Hematopoietic multipotent progenitor cell treated with erythropoietin and hydrocortisone succinate and interleukin-3 and kit ligand, for 15 days (in vitro differentiated cells): ENCODE data around the gene SHC4.

Experiments
- DNase-seq: peaks from one replicate; pipeline ENCODE4 v3.0.0-alpha.2; 2015; ENCODE audit warnings: low spot score

SHC4 gene

DNA sequence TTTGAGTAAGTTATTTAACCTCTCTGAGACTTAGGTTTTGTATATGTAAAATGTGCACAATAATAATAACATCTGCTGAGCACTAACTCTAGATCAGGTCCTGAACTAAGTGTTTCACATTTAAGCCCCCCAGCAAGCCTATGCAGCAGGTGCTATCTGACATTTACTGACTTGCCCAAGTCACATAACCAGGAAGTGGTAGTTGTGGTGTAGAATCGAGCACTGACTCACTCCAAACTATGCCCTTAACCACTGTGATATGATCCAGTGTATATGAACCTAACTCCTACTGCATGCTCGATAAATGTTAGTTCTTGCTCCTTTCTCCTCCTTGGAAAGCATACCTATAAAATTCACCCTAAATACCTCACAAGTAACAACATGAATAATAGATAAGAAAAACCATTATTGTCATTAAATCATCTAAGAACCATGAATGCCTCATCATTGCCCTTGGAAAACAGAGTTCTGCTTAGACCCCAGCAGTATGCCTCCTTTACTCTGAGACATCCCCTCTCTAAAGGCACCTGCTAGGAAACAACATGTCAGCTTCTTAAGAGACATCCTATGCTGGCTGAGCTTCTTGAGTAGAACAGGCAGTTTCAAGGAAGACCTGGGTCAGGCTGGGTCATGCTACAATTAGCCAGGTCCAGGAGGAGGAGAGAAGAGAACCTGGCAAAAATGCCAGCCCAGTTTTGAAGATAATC lies 3.0 kb upstream of the SHC4 start:
- no peak for DNase-seq

DNA sequence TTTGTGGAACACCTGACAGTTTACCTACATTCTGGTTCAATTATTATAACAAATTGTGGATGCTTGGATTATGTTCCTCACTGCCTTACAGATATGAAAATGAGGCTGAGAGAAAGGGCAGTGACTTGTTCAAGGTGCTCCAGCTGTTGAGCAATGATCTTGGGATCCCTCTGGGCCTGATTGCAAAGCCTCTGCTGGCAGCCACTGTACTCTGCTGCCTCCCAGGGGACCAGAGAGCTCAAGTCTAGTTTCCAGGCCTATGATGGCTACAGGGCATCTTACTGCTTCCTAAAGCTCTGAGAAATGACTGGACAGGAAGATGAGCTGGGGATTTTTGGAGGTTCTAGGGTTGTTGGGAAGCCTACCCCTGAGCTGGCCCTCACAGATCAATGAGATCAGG lies 2.3 kb upstream of the SHC4 start:
- DNase-seq: no peak

DNA sequence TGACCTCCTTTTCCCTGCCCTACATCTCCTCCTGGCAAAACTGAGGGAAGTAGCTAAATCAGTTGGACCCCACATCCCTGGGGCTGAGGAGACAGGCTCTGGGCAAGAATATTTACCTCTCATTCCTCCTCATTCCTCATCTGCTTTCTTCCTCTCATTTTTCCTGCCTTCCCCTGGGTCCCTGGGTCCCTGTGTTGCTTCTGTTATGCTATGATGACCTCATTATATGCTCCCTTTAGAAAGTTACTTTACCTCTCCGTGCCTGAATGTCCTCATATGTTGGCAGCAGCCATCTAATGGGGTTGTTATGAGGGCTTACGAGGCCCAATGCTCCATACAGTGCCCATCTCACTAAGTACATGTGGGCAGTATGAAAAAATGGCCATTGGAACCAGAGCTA lies 1.2 kb upstream of the SHC4 start:
- DNase-seq: no peak

DNA sequence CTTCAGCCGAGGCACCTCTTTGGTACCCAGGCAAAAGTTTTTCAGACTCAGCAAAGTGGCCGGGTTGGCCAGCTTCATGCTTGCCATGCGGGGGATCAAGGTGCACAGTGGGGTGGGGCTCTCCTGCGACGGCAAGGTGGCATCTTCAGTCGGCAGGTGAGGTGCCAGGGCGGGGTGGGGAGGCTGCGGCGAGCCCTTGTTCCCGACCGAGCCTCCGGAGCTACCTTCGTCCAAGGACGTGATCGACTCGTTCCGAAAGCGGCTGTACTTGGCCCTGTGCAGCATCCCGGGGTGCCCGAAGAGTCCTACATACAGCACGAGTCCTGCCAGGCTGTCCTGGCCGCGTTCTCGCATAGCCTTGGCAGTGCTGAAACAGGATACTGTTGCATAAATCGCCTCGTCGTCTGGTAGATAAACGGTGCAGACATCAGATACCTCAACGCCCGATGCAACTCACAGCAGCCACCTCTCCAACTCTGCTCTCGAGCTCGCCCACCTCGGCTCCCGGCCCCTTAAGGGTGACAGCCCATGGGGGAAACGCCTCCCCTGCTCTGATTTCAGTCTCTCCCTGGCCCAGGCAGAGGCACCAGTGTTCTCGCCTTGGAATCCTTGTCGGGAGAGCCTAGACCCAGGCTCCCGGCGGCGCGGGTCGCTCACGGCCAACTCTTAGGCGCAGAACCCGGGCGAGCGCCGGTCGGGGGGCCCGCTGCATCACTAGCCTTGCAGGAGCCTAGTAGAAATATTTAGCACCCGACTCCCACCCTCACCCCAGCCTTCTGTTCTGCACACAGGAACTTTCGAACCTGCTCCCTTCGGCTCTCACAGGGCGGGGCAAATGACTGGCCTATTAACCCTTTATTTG lies 826 bp downstream of the SHC4 start:
- DNase-seq: no peak

DNA sequence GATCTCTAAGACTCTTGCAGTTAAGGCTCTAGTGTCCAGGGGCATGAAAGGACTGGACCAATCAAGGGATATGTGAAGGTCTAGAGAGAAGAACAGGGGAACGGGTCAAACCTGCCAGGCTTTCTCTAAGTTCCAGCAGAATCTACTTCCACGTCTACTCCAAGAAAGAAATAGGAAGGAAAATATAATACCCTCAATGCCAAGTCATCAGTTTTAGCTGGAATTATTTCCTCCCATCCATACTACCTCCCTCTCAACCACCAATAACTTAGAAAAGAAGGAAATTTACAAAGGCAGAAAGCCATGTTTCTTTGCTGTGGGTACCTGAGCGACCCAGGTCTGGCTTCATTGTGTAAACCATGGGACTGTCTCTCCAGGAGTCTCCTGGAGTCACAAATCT lies 7.8 kb downstream of the SHC4 start:
- no peak for DNase-seq

DNA sequence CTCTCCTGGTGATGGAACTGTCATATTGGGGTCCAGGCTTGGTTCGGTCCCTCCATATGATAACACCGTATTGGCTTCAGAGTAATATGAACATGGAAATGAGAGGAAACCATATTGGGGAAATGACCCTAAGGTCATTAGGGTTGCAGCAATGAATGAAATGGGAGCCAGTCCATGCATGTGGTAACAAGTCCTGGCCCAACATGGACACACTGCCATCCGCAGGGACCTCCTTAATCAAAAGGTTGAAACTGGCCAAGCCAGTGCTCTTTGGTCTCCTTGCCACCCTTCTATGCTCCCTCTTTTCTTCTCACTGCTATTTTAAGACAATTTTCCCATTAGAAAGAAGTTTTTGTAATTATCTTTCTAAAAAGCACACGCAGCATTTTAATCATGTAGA lies 8.3 kb downstream of the SHC4 start:
- no peak for DNase-seq

DNA sequence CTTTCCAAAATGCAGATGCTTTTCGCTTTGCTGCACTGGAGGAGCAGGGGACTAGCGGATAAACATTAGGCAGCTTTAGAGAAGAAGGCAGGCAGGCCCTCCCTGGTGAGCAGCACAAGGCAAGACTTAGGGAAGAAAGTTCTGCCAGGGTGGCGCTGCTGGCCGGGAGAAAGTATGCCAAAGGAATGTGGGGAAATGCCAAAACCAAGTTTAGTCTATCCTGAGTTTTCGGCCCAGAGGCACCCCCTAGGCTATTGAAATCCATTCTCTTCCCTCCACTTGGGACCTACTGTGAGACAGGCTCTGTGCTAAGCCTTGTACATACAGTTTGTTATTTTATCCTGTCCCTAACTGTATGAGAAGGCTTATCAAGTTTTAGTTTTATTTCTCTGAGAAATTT lies 9.2 kb downstream of the SHC4 start:
- no peak for DNase-seq

DNA sequence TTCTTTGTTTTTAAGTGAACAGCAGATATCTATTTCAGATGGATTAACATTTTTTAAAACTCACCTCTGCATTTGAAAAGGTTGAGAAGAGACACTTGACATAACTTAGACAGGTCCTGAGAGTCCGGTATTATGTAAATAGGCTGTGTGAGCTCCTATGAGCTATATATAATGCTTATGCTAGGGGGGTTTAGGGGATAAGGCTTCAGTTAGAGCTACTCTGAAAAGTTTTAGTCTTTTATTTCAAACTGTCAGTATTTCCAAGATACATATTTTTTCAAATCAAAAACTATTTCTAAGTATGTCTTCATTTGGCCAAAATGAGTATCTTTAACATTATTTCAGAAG lies 16.9 kb downstream of the SHC4 start:
- no peak for DNase-seq

DNA sequence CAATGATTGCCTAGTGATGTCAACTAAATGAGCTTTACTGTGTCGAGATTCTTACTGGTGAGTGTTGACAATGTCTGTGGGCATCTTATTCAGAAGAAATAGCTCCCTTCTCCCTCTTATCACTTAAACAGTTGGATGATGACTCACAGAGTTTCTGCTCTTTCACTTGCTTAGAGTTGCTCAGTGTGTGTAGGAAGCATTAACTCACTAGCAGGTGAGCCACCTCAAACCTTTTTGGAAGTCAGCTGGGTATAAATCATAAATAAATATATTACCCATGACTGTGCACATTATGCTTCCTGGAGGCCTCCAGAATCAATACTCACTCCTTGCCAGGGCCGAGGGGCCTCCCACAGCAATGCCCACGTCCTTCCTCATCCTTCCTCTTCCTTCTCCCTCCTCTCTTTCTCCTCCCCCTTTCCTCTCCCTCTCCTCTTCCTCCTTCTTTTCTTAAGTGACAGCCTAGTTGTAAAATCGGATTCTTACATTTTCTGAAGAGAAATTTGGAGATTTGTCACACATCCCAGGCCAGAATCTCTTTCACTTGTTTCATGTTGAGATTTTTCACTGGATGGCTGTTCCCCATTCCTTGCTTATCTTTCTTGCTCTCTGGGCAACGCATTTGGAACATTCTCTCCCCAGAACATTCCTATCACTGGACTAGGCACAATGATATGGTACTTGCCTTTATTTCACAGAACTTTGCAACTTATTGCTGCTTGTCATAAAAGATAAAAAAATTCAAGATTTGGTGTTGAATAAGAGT lies 17.5 kb downstream of the SHC4 start:
- no peak for DNase-seq

DNA sequence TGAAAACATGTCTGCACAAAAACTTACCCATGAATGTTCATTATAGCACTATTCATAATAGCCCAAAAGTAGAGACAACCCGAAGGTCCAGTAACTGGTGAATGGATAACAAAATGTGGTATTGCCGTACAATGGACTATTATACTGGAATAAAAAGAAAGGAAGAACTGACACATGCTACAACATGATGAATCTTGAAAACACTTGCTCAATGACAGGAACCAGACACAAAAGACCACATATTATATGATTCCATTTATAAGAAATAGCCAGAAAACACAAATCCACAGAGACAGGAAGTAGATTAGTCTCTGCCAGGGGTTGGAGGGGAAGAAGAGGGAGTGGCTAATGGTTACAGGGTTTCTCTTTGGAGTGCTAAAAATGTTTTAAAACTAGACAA lies 18.3 kb downstream of the SHC4 start:
- no peak for DNase-seq

DNA sequence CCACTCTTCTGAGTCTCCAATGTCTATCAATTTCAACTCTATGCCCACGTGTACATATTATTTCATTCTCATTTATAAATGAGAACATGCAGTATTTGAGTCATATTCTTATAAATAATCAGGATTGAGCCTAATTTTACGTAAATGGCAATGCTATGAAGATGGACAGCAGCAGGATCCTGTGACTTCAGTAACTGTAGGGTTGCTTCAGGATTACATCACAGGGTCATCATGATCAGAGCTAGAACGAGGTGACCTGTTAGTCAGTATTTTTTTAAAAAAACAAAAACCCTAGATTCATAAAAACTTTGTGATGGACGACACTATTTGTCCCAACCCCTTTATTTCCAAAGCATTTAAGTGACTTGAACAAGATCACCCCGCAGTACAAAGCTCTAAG lies 21.8 kb downstream of the SHC4 start:
- no peak for DNase-seq

DNA sequence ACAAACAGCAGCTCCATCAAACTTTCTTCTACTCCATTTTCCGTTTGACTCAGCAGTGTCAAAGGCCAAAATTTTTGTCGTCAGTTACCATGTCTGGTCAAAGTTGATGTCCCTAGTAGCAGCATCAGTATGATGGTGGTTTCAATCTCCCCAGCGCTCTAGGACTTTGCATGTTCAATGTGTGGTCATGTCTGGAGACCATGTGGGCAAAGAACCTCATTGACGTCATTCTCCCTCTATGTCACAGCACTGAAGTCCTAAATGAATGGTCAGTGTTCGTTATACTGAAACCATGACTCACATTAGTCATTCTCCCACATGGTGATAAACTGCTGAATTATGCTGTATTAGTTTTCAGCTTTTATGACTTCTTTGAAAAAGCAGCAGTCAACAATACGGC lies 23.2 kb downstream of the SHC4 start:
- no peak for DNase-seq

DNA sequence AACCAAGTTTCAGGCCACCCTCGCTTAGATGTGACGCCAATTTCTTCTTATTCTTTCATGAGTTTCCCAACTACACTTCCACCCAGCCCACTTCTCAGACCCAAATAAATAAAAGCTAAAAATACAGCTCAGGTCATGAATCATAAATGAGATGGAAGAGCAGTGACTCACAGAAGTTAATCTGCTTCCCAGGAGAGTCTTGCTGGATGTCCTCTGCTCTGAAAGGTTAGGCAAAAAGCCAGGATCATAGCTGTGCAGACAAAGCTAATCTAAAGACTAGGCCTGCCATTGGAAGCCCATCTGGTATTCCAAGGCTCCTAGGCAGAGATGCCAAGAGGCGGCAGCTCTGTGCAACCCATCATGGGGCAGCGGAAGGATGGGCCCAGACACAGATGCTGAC lies 24.1 kb downstream of the SHC4 start:
- DNase-seq: no peak

DNA sequence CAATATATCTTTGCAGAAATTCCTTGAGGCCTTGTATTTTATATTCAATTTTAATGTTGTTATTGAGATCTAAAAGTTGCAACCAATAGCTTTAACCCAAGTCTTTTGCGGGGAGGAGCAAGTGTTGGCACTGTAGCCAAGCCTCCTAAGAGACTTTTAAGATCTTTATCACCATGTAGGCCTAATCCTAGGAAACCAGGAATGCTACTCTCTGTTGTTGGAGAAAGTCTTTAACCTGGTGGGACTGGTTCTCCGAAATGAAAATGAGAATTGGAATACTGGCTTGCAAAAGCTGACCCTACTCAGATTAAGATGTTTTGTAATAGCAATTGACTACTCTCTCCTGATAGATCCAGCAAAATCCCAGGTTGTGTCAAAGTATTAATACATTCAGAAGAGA lies 25.8 kb downstream of the SHC4 start:
- DNase-seq: no peak

DNA sequence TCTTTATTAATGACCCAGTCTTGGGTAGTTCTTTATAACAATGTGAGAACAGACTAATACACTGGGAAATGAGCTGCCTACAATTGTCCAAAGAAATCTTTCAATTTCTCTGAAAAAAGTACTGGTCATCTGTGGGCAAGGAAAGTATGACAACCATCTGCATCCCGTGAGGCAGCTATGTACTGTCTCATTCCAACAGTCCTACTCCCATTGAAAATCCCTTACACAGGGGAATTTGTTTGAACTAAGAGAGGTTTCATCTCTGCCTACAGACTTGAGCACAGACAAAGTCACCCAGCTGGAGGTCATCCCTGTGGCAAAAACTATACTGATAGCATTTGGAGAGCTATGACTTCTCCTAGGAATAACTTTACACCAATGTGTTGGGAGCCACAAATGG lies 27.1 kb downstream of the SHC4 start:
- DNase-seq: no peak

DNA sequence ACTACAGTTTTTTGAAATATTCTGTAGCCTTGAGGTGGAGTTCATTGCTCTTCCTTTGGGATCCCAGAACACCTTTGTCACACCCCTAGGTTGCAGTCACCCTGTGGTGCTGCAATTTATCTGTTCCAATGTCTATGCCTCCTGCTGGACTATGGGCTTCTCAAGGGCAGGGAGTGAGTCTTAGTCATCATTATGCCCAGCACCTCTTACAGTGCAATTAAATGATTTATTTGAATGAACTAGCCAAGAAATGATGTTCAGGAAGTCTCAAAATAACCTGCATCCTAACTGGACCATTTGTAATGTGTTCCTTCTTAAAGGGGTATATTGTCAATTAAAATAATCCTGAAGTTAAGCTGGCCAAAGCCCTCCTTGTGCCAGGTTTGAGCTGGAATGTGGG lies 28.5 kb downstream of the SHC4 start:
- DNase-seq: no peak

DNA sequence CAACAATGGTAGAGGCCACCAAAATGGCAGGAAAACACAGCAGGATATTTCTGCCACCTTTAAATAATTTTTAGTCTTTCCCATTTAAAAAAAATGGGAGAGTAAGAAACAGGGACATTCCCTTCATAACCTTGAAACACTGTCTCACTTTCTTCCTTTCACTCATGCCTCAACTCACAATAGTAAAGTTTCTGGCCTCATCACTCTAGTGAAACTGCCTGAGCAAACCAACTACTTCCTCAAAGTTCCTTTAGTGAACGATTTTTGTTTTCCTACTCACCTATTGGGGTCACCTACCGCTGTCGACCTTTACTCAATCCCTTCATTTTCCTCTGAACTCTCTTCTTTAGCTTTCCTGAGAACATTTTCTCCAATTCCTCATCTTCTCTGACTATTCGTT lies 33.0 kb downstream of the SHC4 start:
- DNase-seq: no peak

DNA sequence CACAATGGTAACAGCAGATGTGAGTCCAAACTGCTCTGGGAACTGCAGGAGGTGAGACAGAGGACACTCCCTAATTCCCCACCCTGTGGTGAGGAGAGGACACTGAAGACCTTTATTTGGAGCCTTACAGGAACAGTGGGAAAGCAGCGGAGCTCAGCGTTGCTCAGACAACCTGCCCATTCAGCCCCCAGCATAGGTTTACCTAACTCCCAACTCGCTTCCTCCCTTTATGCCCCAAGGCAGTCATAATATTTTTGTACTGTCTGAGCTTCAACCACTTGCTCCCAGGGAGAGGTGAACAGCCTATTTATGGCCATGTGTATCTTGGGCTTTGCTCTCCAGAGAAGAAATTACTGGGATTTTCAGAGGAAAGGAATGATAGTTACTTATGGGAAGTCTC lies 34.1 kb downstream of the SHC4 start:
- no peak for DNase-seq

DNA sequence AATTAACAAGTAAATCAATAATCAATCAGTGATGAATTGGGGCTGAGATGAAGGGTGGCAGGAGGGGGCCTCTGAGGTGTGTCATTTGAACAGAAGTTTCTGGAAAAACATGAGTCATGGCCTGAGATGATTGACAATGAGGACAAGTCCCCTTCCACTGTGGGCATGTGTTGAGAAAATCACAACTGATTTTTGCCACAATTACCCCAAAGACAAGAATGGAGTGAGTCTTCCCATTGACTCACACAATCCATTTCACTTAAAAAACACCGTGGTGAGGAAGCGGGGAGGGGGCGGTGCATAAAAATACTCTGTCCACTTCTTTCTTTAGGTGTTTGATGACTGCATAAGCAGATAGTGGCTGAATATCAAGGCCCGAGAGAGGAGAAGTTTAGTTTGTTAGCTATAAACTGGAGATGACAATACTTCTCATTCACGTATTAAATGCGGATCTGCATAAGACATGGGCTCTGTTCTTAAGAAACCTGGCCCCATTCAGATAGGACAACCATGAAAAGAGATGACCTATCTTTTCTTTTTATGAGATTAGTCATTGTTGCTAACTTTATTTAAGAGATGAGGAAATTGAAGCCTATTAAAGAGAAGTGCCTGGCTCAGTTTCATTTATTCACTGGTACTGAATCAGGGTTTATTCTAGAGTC lies 34.7 kb downstream of the SHC4 start:
- no peak for DNase-seq

DNA sequence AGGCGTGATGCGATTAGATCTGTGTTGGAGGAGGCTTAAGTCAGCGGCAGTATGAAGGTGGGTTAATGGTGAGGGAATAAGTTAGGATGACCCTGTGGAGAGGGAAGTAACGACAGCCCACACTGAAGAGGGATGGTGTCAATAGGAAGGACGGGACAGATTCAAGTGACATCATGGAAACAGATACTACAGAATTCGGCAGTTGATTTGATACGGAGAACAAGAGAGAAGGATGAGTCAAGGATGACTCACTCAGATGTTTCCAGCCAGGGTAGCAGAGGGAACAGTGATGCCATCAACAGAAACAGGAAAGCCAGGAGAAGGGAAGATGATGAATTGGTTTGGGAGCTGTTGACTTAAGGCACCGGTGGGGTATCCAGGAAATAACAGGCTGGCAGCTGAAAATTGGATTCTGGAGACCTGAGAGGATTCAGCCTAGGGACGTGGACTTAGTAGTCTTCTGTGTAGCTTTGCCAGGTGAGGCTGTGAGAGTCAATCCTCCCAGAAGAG lies 38.0 kb downstream of the SHC4 start:
- DNase-seq: no peak

DNA sequence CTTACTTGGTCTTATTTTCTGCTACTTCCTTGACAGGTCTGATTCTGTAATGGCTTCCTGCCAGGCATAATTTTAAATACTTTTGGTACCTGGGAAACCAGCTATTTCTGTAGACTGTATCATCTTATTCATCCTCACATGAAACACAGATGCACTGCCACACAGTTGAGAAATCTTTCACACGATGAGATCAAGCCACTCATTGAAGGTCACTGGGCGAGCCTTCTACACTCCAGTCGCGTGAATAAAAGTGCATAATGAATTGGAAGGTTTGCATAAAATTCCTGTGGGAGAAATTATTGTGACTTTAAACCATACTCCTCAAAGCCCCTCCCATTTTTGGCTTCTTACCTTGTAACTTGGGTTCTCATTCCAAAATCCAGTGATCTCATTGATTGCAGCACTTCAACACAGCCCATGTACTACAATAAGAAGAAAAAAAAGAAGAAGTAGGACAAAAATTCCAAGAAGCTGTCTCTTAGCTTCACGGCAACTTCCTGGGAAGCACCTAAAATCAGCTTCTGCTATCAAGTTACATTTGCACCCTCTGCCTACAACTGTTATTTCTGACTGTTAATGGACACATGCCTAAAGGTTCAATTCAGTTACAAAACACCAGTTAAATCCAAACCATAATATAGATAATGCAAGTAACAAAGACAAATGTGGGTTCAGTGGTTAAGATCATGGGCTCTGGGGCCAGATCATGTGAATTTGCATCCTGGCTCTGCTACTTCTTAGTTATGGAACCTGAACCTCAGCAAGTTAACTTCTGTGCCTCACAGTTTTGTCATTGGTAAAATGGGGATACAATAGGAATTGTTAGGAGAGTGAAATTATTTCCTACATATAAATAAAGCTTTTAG lies 39.0 kb downstream of the SHC4 start:
- no peak for DNase-seq
